Panc1 (cell line): Measurements from ENCODE around the gene KIAA1671.

ENCODE experiments used
- CTCF ChIP-seq: fragments of 450-650 bp; IDR thresholded peaks from 2 replicates; pipeline ENCODE4 v1.5.1; 2017; ENCODE audit warnings: mild to moderate bottlenecking
- POLR2AphosphoS5 ChIP-seq: IDR thresholded peaks from 2 replicates; pipeline ENCODE4 v1.6.1; 2012; ENCODE audit warnings: mild to moderate bottlenecking, low read depth, low read length, moderate library complexity
- REST ChIP-seq, 2 experiments: IDR thresholded peaks; 2 replicates each; pipeline ENCODE4 v1.6.1; 2011 to 2012; ENCODE audit warnings: low read depth in 2 of 2, control low read depth in 1 of 2, low read length in 1 of 2, mild to moderate bottlenecking in 1 of 2, moderate library complexity in 1 of 2; ENCODE audit not compliant: insufficient read depth in 1 of 2
- SIN3A ChIP-seq: IDR thresholded peaks from 2 replicates; pipeline ENCODE4 v1.6.1; 2012; ENCODE audit warnings: low read depth, mild to moderate bottlenecking, low read length, moderate library complexity, borderline replicate concordance; ENCODE audit not compliant: insufficient read depth
- TCF7L2 ChIP-seq: IDR thresholded peaks from 2 replicates; pipeline ENCODE4 v1.6.1; 2011; ENCODE audit warnings: mild to moderate bottlenecking, low read depth, low read length, inconsistent platforms

DNA sequence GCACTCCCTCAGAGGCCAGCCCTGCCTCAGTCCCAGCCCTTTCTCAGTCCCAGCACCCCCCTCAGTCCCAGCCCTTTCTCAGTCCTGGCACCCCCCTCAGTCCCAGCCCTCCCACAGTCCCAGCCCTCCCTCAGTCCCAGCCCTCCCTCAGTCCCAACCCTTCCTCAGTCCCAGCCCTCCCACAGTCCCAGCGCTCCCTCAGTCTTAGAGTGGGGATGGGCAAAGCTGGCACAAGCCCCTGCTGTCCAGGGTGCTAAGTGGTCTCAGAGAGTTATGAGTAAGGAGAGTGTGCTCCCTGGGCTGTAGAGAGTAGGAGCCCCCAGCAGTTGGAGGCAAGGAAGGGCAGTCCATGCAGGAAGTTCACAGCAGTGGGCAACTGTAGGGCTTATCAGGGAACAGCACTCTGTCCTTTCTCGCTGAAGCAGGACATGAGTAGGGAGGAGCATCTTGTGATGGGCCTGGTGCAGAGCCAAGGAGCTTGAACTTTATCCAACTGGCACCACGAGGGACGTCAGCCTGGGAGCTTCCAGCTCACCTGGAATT is 195.7 kb downstream of the KIAA1671 start:
- TF ChIP-seq CTCF (no peak), POLR2AphosphoS5 (no peak), SIN3A (no peak), REST (IDR thresholded peaks at IDR 0.05; ENCODE audit: insufficient read depth in 1 of 2, low read depth in 2 of 2, low read length in 1 of 2) (no peak), TCF7L2 (no peak)
